H1 (cell line): Measurements from ENCODE around the gene CYP26A1. TPM values are rescaled to one million over a fixed set of nuclear protein-coding genes. Genes with fewer than 3 reads are reported as not detected.
A peak's percentile ranks its signal among the peaks of the same experiment; 100 is the strongest.

Experiments used
- CTCF ChIA-PET: fragments of 300-600 bp; sonication (Branson Sonifier 250); formaldehyde crosslinking; loops from one replicate; lab custom pipeline; 2021; ENCODE audit not compliant: partially characterized antibody; lab: Charles Lee
- POLR2A ChIA-PET: fragments of 300-600 bp; sonication (Branson Sonifier 250); formaldehyde crosslinking; loops from one replicate; lab custom pipeline; 2021; ENCODE audit warnings: inconsistent platforms; ENCODE audit not compliant: partially characterized antibody; lab: Charles Lee
- DNase-seq, 2 experiments: peaks; one replicate each; pipeline versions ENCODE4 v3.0.0 to v3.0.0-alpha.2; 2010 to 2022; ENCODE audit warnings: low spot score in 2 of 2, low read depth in 1 of 2, mixed read lengths in 1 of 2
- FAIRE-seq: peaks from 2 replicates; lab custom pipeline; 2011; peaks lifted over from hg19 to GRCh38; lab: Jason Lieb, UNC
- H2AFZ ChIP-seq: 2 replicates; pipeline ENCODE4 v1.8.1; 2012; ENCODE audit warnings: low read length, inconsistent platforms
- H2AK5ac ChIP-seq: 2 replicates; pipeline ENCODE4 v1.6.1; 2013; ENCODE audit warnings: low read depth, low read length
- H2BK120ac ChIP-seq: replicated peaks from 2 replicates; pipeline ENCODE3; 2013; ENCODE audit warnings: low read depth, low read length, inconsistent platforms
- H2BK12ac ChIP-seq: 2 replicates; pipeline ENCODE4 v1.6.1; 2013; ENCODE audit warnings: low read depth, low read length
- H2BK15ac ChIP-seq: 2 replicates; pipeline ENCODE4 v1.6.1; 2013; ENCODE audit warnings: low read length
- H2BK20ac ChIP-seq: 2 replicates; pipeline ENCODE4 v1.6.1; 2013; ENCODE audit warnings: low read length
- H2BK5ac ChIP-seq: 2 replicates; pipeline ENCODE4 v1.6.1; 2013; ENCODE audit warnings: low read depth, low read length
- H3K14ac ChIP-seq: 2 replicates; pipeline ENCODE4 v1.6.1; 2013; ENCODE audit warnings: inconsistent platforms; ENCODE audit not compliant: insufficient read length
- H3K18ac ChIP-seq: 2 replicates; pipeline ENCODE4 v1.6.1; 2013; ENCODE audit warnings: low read length; ENCODE audit errors: extremely low read depth
- H3K23ac ChIP-seq: 2 replicates; pipeline ENCODE4 v1.6.1; 2013; ENCODE audit warnings: inconsistent platforms; ENCODE audit not compliant: insufficient read length
- H3K23me2 ChIP-seq: 2 replicates; pipeline ENCODE4 v1.6.1; 2013; ENCODE audit warnings: low read depth, low read length
- H3K27ac ChIP-seq: 2 replicates; pipeline ENCODE4 v1.6.1; 2011; ENCODE audit warnings: low read depth, low read length, inconsistent platforms
- H3K27me3 ChIP-seq, 4 experiments: replicated peaks in 1 of 4; 1 replicate in 1 of 4; 2 replicates in 3 of 4; pipeline versions ENCODE4 v1.6.1 to v1.8.1; 2011 to 2013; ENCODE audit warnings: low read length in 3 of 4, mild to moderate bottlenecking in 3 of 4, inconsistent platforms in 2 of 4, mixed read lengths in 2 of 4, moderate library complexity in 1 of 4; ENCODE audit not compliant: control insufficient read depth in 3 of 4, insufficient read depth in 3 of 4; ENCODE audit errors: extremely low read depth in 1 of 4
- H3K36me3 ChIP-seq, 4 experiments: 2 replicates each; pipeline versions ENCODE4 v1.6.1 to v1.8.1; 2011 to 2013; ENCODE audit warnings: mild to moderate bottlenecking in 4 of 4, low read length in 3 of 4, moderate library complexity in 2 of 4, control low read depth in 1 of 4, inconsistent platforms in 1 of 4; ENCODE audit not compliant: insufficient read depth in 4 of 4, control insufficient read depth in 2 of 4
- H3K4ac ChIP-seq: replicated peaks from 2 replicates; pipeline ENCODE3; 2013; ENCODE audit warnings: low read length, low read depth, mixed read lengths, inconsistent platforms; ENCODE audit not compliant: insufficient read length
- H3K4me1 ChIP-seq, 4 experiments: replicated peaks in 1 of 4; 1 replicate in 1 of 4; 2 replicates in 3 of 4; pipeline versions ENCODE4 v1.6.1 to v1.8.1; 2011 to 2013; ENCODE audit warnings: low read length in 3 of 4, inconsistent platforms in 2 of 4, mixed read lengths in 1 of 4; ENCODE audit not compliant: insufficient read depth in 4 of 4, control insufficient read depth in 3 of 4
- H3K4me2 ChIP-seq, 2 experiments: 2 replicates each; pipeline versions ENCODE4 v1.6.1 to v1.8.1; 2011 to 2013; ENCODE audit warnings: low read depth in 2 of 2, low read length in 2 of 2, control low read depth in 1 of 2, inconsistent platforms in 1 of 2, mild to moderate bottlenecking in 1 of 2; ENCODE audit not compliant: insufficient read depth in 1 of 2
- H3K4me3 ChIP-seq, 4 experiments: fragments of 200-600, 300-600 bp in 1 of 4; sonication (generic), shearing (Covaris generic), sonication (Bioruptor Twin) in 1 of 4; 2 replicates each; pipeline versions ENCODE4 v1.5.1 to v1.8.1; 2011 to 2016; ENCODE audit warnings: low read length in 4 of 4, low read depth in 3 of 4, control low read depth in 2 of 4, inconsistent platforms in 2 of 4, mild to moderate bottlenecking in 2 of 4, mixed read lengths in 1 of 4, moderate library complexity in 1 of 4; ENCODE audit not compliant: insufficient read depth in 2 of 4; ENCODE audit errors: extremely low read depth in 1 of 4
- H3K56ac ChIP-seq: replicated peaks from 2 replicates; pipeline ENCODE3; 2013; ENCODE audit warnings: low read depth, mild to moderate bottlenecking, mixed read lengths, low read length, inconsistent platforms; ENCODE audit not compliant: insufficient read length
- H3K79me1 ChIP-seq: 2 replicates; pipeline ENCODE4 v1.6.1; 2013; ENCODE audit warnings: low read depth, low read length, control low read depth
- H3K79me2 ChIP-seq, 2 experiments: 2 replicates each; pipeline versions ENCODE4 v1.6.1 to v1.8.1; 2012 to 2013; ENCODE audit warnings: low read length in 2 of 2, mild to moderate bottlenecking in 2 of 2, inconsistent platforms in 1 of 2; ENCODE audit not compliant: insufficient read depth in 2 of 2, control insufficient read depth in 1 of 2
- H3K9ac ChIP-seq, 4 experiments: replicated peaks in 1 of 4; 1 replicate in 1 of 4; 2 replicates in 3 of 4; pipeline versions ENCODE4 v1.6.1 to v1.8.1; 2011 to 2013; ENCODE audit warnings: low read depth in 3 of 4, low read length in 3 of 4, control low read depth in 2 of 4, mild to moderate bottlenecking in 2 of 4, moderate library complexity in 2 of 4, inconsistent platforms in 1 of 4; ENCODE audit errors: extremely low read depth in 1 of 4
- H3K9me3 ChIP-seq, 2 experiments: 2 replicates each; pipeline versions ENCODE4 v1.6.1 to v1.8.1; 2012 to 2013; ENCODE audit warnings: mild to moderate bottlenecking in 2 of 2, moderate library complexity in 2 of 2, control low read depth in 1 of 2, inconsistent platforms in 1 of 2, low read depth in 1 of 2, low read length in 1 of 2, mixed read lengths in 1 of 2; ENCODE audit not compliant: insufficient read depth in 2 of 2
- H4K20me1 ChIP-seq, 2 experiments: replicated peaks in 1 of 2; 2 replicates each; pipeline versions ENCODE3 to v1.8.1; 2011 to 2013; ENCODE audit warnings: inconsistent platforms in 2 of 2, low read length in 2 of 2, mild to moderate bottlenecking in 1 of 2; ENCODE audit not compliant: insufficient read depth in 2 of 2, control insufficient read depth in 1 of 2
- H4K5ac ChIP-seq: 2 replicates; pipeline ENCODE4 v1.6.1; 2013; ENCODE audit warnings: low read length, low read depth, mixed read lengths, inconsistent platforms; ENCODE audit not compliant: insufficient read length
- H4K8ac ChIP-seq: 2 replicates; pipeline ENCODE4 v1.8.0; 2013; ENCODE audit warnings: mild to moderate bottlenecking, moderate library complexity, low read length, inconsistent platforms; ENCODE audit not compliant: insufficient read depth; ENCODE audit errors: extremely low read depth
- H4K91ac ChIP-seq: replicated peaks from 2 replicates; pipeline ENCODE3; 2013; ENCODE audit warnings: low read length, mixed read lengths, inconsistent platforms; ENCODE audit not compliant: insufficient read length
- CBX5 ChIP-seq: fragments of 300-800, 300-1000 bp; sonication (generic); IDR thresholded peaks from 2 replicates; pipeline ENCODE4 v1.7.1; 2016; ENCODE audit warnings: antibody characterized with exemption, low read length, low read depth
- CTBP2 ChIP-seq: IDR thresholded peaks from 2 replicates; pipeline ENCODE4 v1.7.0; 2011; ENCODE audit warnings: borderline replicate concordance, mild to moderate bottlenecking, moderate library complexity, mixed read lengths, low read length; ENCODE audit not compliant: insufficient read depth, insufficient read length
- E2F6 ChIP-seq: IDR thresholded peaks from 2 replicates; pipeline ENCODE4 v1.6.1; 2012; ENCODE audit warnings: inconsistent platforms
- JUND ChIP-seq: IDR thresholded peaks from 2 replicates; pipeline ENCODE4 v1.6.1; 2011; ENCODE audit warnings: mild to moderate bottlenecking, improper control_type of control experiment, low read length
- KDM1A ChIP-seq: fragments of 200-600, 300-600 bp; sonication (generic); IDR thresholded peaks from 2 replicates; pipeline ENCODE4 v1.7.1; 2016; ENCODE audit warnings: mild to moderate bottlenecking, low read length, borderline replicate concordance
- KDM4A ChIP-seq: IDR thresholded peaks from one replicate; pipeline ENCODE4 v1.7.1; 2012; ENCODE audit warnings: low read depth, mild to moderate bottlenecking, moderate library complexity, low read length, inconsistent platforms; ENCODE audit not compliant: severe bottlenecking
- KDM5A ChIP-seq: fragments of 200-600 bp; IDR thresholded peaks from 2 replicates; pipeline ENCODE4 v1.7.1; 2012; ENCODE audit warnings: mild to moderate bottlenecking, low read length, inconsistent platforms, mixed read lengths
- MAFK ChIP-seq: IDR thresholded peaks from 2 replicates; pipeline ENCODE4 v1.6.1; 2012; ENCODE audit warnings: low read depth, mild to moderate bottlenecking, improper control_type of control experiment, low read length
- POLR2AphosphoS5 ChIP-seq: IDR thresholded peaks from 2 replicates; pipeline ENCODE4 v1.6.1; 2011; ENCODE audit warnings: low read depth, low read length
- RBBP5 ChIP-seq: IDR thresholded peaks from 2 replicates; pipeline ENCODE4 v1.7.1; 2012; ENCODE audit warnings: low read depth, mild to moderate bottlenecking, inconsistent platforms, low read length, moderate library complexity, borderline replicate concordance
- RFX5 ChIP-seq: IDR thresholded peaks from 2 replicates; pipeline ENCODE4 v1.6.1; 2011; ENCODE audit warnings: low read depth, low read length, improper control_type of control experiment, borderline replicate concordance
- TBP ChIP-seq: IDR thresholded peaks from 2 replicates; pipeline ENCODE4 v1.6.1; 2011; ENCODE audit warnings: low read depth, low read length, improper control_type of control experiment
- TCF12 ChIP-seq: IDR thresholded peaks from 2 replicates; pipeline ENCODE4 v1.6.1; 2011; ENCODE audit warnings: low read depth, mild to moderate bottlenecking, low read length
- TEAD4 ChIP-seq: IDR thresholded peaks from 2 replicates; pipeline ENCODE4 v1.6.1; 2012; ENCODE audit warnings: low read depth, low read length, inconsistent platforms, mixed read lengths
- YY1 ChIP-seq: IDR thresholded peaks from 2 replicates; pipeline ENCODE4 v1.6.1; 2011; ENCODE audit warnings: low read depth, mild to moderate bottlenecking, low read length
- WGBS, 2 experiments: shearing (Covaris generic) in 1 of 2; methylation state at CpG; one replicate each; pipeline versions ENCODE4 v1.1.6 to v1.1.7; 2013 to 2015; ENCODE audit warnings: low lambda C conversion rate in 2 of 2, mixed read lengths in 2 of 2, inconsistent platforms in 1 of 2, low coverage in 1 of 2, missing lambda C conversion rate in 1 of 2; ENCODE audit not compliant: insufficient replicate concordance in 2 of 2, insufficient coverage in 1 of 2, insufficient read length in 1 of 2; ENCODE audit errors: extremely low coverage in 1 of 2, missing lambda C conversion rate in 1 of 2; 5-methylcytosine and 5-hydroxymethylcytosine counted together
- polyA plus RNA-seq, 7 experiments: library from polyadenylated mRNA; depleted of rRNA in 3 of 7; stranded (reverse) in 5 of 7; unstranded in 2 of 7; fragments of >200 nt in 5 of 7; fragments of 200-250 nt in 2 of 7; gene quantifications; 1 replicate in 5 of 7; 2 replicates in 1 of 7; 4 replicates in 1 of 7; pipeline versions ENCODE4 v1.2.1 to v1.2.3, GENCODE V29; 2011 to 2013; ENCODE audit warnings: missing spikeins in 2 of 7, mixed read lengths in 2 of 7
- total RNA-seq: library from RNA; stranded (reverse); fragmentation: NEBNext Ultra II Directional; extraction: Animal tissue kit (Norgen Biotek cat#: 25700); gene quantifications from 2 replicates; pipeline ENCODE4 v1.2.1, GENCODE V29; 2021

The CYP26A1 gene
- total and polyA plus RNA-seq, 2 of the 8 experiments (the other 6 are each of a cell fraction or from before 2014, with no cell fraction given) = 5.0 to 9.1 TPM

DNA sequence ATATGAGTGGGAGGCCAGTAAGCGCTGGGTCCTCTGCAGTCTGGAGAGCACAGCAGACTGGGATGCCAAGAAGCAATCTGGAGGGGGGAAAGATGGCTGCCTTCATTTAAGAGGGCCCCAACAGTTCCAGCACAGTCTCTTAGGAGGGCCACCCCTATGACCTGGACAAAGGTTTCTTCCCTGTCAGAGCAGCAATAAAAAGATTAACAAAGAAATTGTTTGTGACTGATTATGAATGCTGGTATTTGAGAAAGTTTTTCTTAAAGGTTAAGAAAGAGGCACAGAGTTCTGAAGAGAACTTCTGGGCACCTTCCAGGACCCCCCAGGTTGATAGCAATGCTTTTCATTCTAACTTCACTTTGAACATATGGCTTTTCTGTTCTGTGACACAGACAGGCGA, 52.3 kb downstream of the CYP26A1 start:
- Histone ChIP-seq H3K14ac (no peak overlapping the region), H3K79me2 (no peaks in the 10 kb centered on the region), H3K9me3 (peaks cover 25% of the 10 kb centered on the region in 2 experiments), H3K56ac (no peak overlapping the region), H4K20me1 (no peaks in the 10 kb centered on the region), H4K8ac (no peak overlapping the region), H2BK120ac (no peak overlapping the region), H2BK15ac (no peak overlapping the region), H3K4me1 (no peaks in the 10 kb centered on the region), H4K91ac (no peak overlapping the region), H4K5ac (no peak overlapping the region), H3K9ac (no peak overlapping the region), H2BK12ac (no peak overlapping the region), H2AFZ (no peak overlapping the region), H3K36me3 (peaks cover 0 to 6% (median 1%) of the 10 kb centered on the region in 4 experiments; a peak in 1 of 8 replicates), H3K4me2 (no peak overlapping the region), H3K27ac (no peak overlapping the region), H3K27me3 (no peaks in the 10 kb centered on the region), H2BK5ac (no peak overlapping the region), H2BK20ac (peak overlapping the region; percentile 90), H3K4me3 (no peak overlapping the region), H2AK5ac (no peak overlapping the region), H3K23me2 (no peaks in the 10 kb centered on the region), H3K18ac (no peak overlapping the region), H3K23ac (no peak overlapping the region), H3K4ac (no peak overlapping the region), H3K79me1 (no peaks in the 10 kb centered on the region)
- FAIRE-seq (no peak), DNase-seq (no peak)
- ChIA-PET POLR2A (no interaction called here), CTCF (interaction anchor here (0.6 to 2.7 kb wide), 28 partner anchors 9 to 371 kb away, joined by 3 to 22 read pairs (median 5); partner anchors contain the start of gene CEP55)
- WGBS, 2 experiments = 98% methylated on average over 2 of the region's 2 CpGs; no CpG with 5 or more reads in 1 of the 2 experiments
- TF ChIP-seq TBP (no peak), CTBP2 (no peak), POLR2AphosphoS5 (no peak), KDM4A (no peak), RFX5 (no peak), KDM1A (no peak), TCF12 (no peak), YY1 (no peak), KDM5A (no peak), RBBP5 (no peak), TEAD4 (no peak), CBX5 (no peak), JUND (no peak), MAFK (no peak), E2F6 (no peak)
